GM19395 (cell line): ENCODE data around the gene TSPY9.
"Not testable (repeated sequence)": the region's sequence is repeated elsewhere in the genome, so short reads cannot be mapped to it uniquely, and the experiment has no call there.

Source experiments
- ATAC-seq: cut with Tn5 transposase; IDR thresholded peaks from one replicate; pipeline ENCODE4 v1.9.1; 2021; ENCODE audit warnings: mild to moderate bottlenecking, moderate library complexity; ENCODE audit not compliant: unreplicated experiment

The TSPY9 gene, protein sequence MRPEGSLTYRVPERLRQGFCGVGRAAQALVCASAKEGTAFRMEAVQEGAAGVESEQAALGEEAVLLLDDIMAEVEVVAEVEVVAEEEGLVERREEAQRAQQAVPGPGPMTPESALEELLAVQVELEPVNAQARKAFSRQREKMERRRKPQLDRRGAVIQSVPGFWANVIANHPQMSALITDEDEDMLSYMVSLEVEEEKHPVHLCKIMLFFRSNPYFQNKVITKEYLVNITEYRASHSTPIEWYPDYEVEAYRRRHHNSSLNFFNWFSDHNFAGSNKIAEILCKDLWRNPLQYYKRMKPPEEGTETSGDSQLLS

DNA sequence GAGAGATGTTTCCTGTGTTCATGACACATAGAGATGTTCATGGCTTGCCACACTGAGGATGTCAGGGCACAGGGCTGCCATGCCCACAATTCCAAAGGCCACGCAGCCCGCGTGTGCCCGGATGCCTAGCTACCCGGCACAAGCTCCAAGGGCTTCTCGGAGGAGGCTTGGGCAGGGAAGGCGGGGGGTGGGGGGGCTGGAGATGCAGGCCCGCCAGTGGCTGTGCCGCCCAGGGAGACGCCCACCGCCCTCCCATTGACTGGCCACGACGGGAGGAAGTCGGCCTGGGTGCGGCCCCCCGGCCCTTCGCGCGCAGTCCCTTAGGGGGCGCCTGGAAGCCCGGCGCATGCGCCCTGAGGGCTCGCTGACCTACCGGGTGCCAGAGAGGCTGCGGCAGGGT lies at the start of gene TSPY9:
Gene TSPY9 (plus strand): TSS at position 301 of the 400 bp plus-strand sequence. CDS start 46 bp downstream, at position 347.
- not testable (repeated sequence) for ATAC-seq

DNA sequence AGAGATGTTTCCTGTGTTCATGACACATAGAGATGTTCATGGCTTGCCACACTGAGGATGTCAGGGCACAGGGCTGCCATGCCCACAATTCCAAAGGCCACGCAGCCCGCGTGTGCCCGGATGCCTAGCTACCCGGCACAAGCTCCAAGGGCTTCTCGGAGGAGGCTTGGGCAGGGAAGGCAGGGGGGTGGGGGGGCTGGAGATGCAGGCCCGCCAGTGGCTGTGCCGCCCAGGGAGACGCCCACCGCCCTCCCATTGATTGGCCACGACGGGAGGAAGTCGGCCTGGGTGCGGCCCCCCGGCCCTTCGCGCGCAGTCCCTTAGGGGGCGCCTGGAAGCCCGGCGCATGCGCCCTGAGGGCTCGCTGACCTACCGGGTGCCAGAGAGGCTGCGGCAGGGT lies 20.4 kb upstream of the TSPY9 start, which contains the start of gene TSPY1:
Gene TSPY1 (plus strand): TSS at position 301 of the 400 bp plus-strand sequence. CDS start 46 bp downstream, at position 347.
- not testable (repeated sequence) for ATAC-seq

DNA sequence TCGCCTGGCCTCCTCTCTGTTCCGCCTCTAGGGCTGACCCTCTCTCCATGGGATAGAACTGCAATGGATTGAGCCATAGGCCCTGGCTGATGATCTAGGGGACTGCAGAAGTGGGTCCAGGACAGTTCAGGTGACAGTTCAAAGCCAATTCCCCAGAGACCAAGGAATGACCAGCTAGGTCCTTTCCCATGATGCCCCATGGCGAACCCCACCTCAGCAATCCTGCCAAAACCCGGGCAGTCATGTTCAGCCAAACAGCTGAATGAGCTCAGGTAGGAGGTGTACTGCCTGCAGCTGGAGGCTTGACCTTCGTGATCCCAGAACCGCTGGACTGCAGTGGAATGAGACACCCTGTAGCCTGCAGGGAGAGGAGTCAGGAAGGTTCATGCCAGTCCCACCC lies 17.3 kb downstream of the TSPY9 start:
- ATAC-seq, result not testable (repeated sequence)

DNA sequence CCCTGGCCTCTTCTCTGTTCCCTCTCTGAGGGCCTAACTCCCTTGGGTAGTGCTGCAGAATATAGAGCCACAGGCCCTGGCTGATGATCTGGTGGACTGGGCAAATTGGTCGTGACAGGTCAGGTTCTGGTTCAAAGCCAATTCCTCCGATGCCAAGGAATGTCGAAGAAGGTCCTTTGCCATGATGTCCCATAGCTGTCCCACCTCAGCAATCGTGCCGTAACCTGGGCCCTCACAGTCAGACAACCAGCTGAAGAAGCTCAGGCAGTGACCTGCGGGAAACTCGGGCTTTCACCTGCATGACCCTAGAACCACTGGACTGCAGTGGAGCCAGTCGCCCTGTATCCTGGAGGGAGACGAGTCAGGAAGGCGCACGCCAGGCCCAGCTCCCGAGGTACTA lies 29.2 kb downstream of the TSPY9 start:
- not testable (repeated sequence) for ATAC-seq

DNA sequence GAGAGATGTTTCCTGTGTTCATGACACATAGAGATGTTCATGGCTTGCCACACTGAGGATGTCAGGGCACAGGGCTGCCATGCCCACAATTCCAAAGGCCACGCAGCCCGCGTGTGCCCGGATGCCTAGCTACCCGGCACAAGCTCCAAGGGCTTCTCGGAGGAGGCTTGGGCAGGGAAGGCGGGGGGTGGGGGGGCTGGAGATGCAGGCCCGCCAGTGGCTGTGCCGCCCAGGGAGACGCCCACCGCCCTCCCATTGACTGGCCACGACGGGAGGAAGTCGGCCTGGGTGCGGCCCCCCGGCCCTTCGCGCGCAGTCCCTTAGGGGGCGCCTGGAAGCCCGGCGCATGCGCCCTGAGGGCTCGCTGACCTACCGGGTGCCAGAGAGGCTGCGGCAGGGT lies 40.5 kb downstream of the TSPY9 start, which contains the start of gene TSPY10:
Gene TSPY10 (plus strand): TSS at position 301 of the 400 bp plus-strand sequence. CDS start 46 bp downstream, at position 347.
- ATAC-seq, result not testable (repeated sequence)
